ENCODE results near the gene RPAP3.

Gene RPAP3

GRCh38 chr12:47743311-47743860, 37.6 kb upstream of the RPAP3 start:
- no peak for DNase-seq (ENCODE audit: low read depth)

GRCh38 chr12:47742253-47742825, 36.5 kb upstream of the RPAP3 start:
- DNase-seq (ENCODE audit: low read depth), result peak; percentile 68

GRCh38 chr12:47741340-47741703, 35.5 kb upstream of the RPAP3 start:
- DNase-seq (ENCODE audit: low read depth), result no peak

GRCh38 chr12:47740606-47741339, 34.9 kb upstream of the RPAP3 start:
- DNase-seq (ENCODE audit: low read depth), result no peak

GRCh38 chr12:47739979-47740378, 34.1 kb upstream of the RPAP3 start:
- no peak for DNase-seq (ENCODE audit: low read depth)

GRCh38 chr12:47739297-47739696, 33.5 kb upstream of the RPAP3 start:
- DNase-seq (ENCODE audit: low read depth), result no peak

- DNase-seq (ENCODE audit: low read depth), result no peak
Observed at GRCh38 chr12:47737936-47738594, 32.2 kb upstream of the RPAP3 start.

GRCh38 chr12:47736877-47737676, 31.2 kb upstream of the RPAP3 start:
- no peak for DNase-seq (ENCODE audit: low read depth)

GRCh38 chr12:47736216-47736615, 30.4 kb upstream of the RPAP3 start:
- no peak for DNase-seq (ENCODE audit: low read depth)

- DNase-seq (ENCODE audit: low read depth), result no peak
Observed at GRCh38 chr12:47735649-47736048, 29.8 kb upstream of the RPAP3 start.

GRCh38 chr12:47734725-47735480, 29.1 kb upstream of the RPAP3 start:
- no peak for DNase-seq (ENCODE audit: low read depth)

GRCh38 chr12:47733142-47733541, 27.3 kb upstream of the RPAP3 start:
- no peak for DNase-seq (ENCODE audit: low read depth)

- DNase-seq (ENCODE audit: low read depth), result no peak
Observed at GRCh38 chr12:47732504-47732903, 26.7 kb upstream of the RPAP3 start.

GRCh38 chr12:47731723-47732122, 25.9 kb upstream of the RPAP3 start:
- DNase-seq (ENCODE audit: low read depth), result no peak

- DNase-seq (ENCODE audit: low read depth), result no peak
Observed at GRCh38 chr12:47730341-47730744, 24.5 kb upstream of the RPAP3 start.

GRCh38 chr12:47729233-47729632, 23.4 kb upstream of the RPAP3 start:
- no peak for DNase-seq (ENCODE audit: low read depth)

- DNase-seq (ENCODE audit: low read depth), result no peak
Observed at GRCh38 chr12:47725893-47726292, 20.1 kb upstream of the RPAP3 start.

- DNase-seq (ENCODE audit: low read depth), result no peak
Observed at GRCh38 chr12:47725091-47725772, 19.4 kb upstream of the RPAP3 start, which contains the start of gene ENDOU. ENDOU (minus strand) TSS chr12:47725490; CDS start chr12:47725413, 77 bp downstream.

GRCh38 chr12:47722941-47723631, 17.3 kb upstream of the RPAP3 start:
- DNase-seq (ENCODE audit: low read depth), result no peak

GRCh38 chr12:47722136-47722834, 16.5 kb upstream of the RPAP3 start:
- DNase-seq (ENCODE audit: low read depth), result no peak
